IMR-90 (cell line): ENCODE data around the gene SDR39U1. TPM values are rescaled to one million over a fixed set of nuclear protein-coding genes. Genes with fewer than 3 reads are reported as not detected.

ENCODE experiments used
- ATAC-seq: fragments of 200-7000 bp; cut with Tn5 transposase; 2 replicates; pipeline ENCODE4 v1.9.1; 2020; ENCODE audit warnings: low read depth, mild to moderate bottlenecking, moderate library complexity
- BruUV-seq: library from RNA; stranded (reverse); fragments of 400-500 nt; replicated peaks from 2 replicates; lab custom pipeline; 2021; lab: Mats Ljungman, UMichigan
- CTCF ChIA-PET: fragments of 300-600 bp; formaldehyde crosslinking; extraction: SDS; loops from one replicate; lab custom pipeline; 2021; ENCODE audit warnings: antibody characterized with exemption; lab: Yijun Ruan, JAX
- POLR2A ChIA-PET: fragments of 300-600 bp; sonication (Branson Sonifier 250); formaldehyde crosslinking; loops from one replicate; lab custom pipeline; 2022; ENCODE audit warnings: antibody characterized with exemption; ENCODE audit not compliant: unreplicated experiment; lab: Charles Lee
- DNase-seq: peaks from one replicate; pipeline ENCODE4 v3.0.0; 2013
- H2AFZ ChIP-seq: replicated peaks from 2 replicates; pipeline ENCODE3; 2013; ENCODE audit warnings: low read length, mild to moderate bottlenecking; ENCODE audit not compliant: poor library complexity
- H2AK5ac ChIP-seq: 2 replicates; pipeline ENCODE4 v1.6.1; 2013; ENCODE audit warnings: low read depth, low read length, inconsistent platforms
- H2AK9ac ChIP-seq: replicated peaks from 2 replicates; pipeline ENCODE3; 2013; ENCODE audit warnings: mild to moderate bottlenecking, low read depth, low read length, moderate library complexity; ENCODE audit not compliant: poor library complexity
- H2BK120ac ChIP-seq: 2 replicates; pipeline ENCODE4 v1.6.1; 2013; ENCODE audit warnings: low read depth, low read length, inconsistent platforms
- H2BK15ac ChIP-seq: 3 replicates; pipeline ENCODE4 v1.6.1; 2013; ENCODE audit warnings: low read depth, low read length, inconsistent platforms
- H2BK20ac ChIP-seq: 2 replicates; pipeline ENCODE4 v1.6.1; 2013; ENCODE audit warnings: low read depth, mild to moderate bottlenecking, inconsistent platforms, low read length, moderate library complexity
- H2BK5ac ChIP-seq: 2 replicates; pipeline ENCODE4 v1.6.1; 2013; ENCODE audit warnings: mild to moderate bottlenecking, low read depth, low read length, inconsistent platforms; ENCODE audit not compliant: poor library complexity, severe bottlenecking
- H3K14ac ChIP-seq: replicated peaks from 2 replicates; pipeline ENCODE4 v1.6.1; 2013; ENCODE audit warnings: low read depth, low read length, inconsistent platforms
- H3K18ac ChIP-seq: 2 replicates; pipeline ENCODE4 v1.6.1; 2013; ENCODE audit warnings: low read depth, low read length, control low read depth
- H3K23ac ChIP-seq: 2 replicates; pipeline ENCODE4 v1.6.1; 2013; ENCODE audit warnings: low read depth, low read length, inconsistent platforms
- H3K27ac ChIP-seq: 2 replicates; pipeline ENCODE4 v1.5.1; 2013; ENCODE audit warnings: mild to moderate bottlenecking, control low read depth, low read length; ENCODE audit not compliant: insufficient read depth
- H3K27me3 ChIP-seq: 2 replicates; pipeline ENCODE4 v1.6.1; 2013; ENCODE audit warnings: low read length; ENCODE audit not compliant: control insufficient read depth, insufficient read depth
- H3K36me3 ChIP-seq: 2 replicates; pipeline ENCODE4 v1.6.1; 2013; ENCODE audit warnings: low read length, mixed read lengths; ENCODE audit not compliant: control insufficient read depth, insufficient read depth
- H3K4ac ChIP-seq: 2 replicates; pipeline ENCODE4 v1.6.1; 2013; ENCODE audit warnings: low read depth, low read length, inconsistent platforms
- H3K4me1 ChIP-seq: 2 replicates; pipeline ENCODE4 v1.6.1; 2013; ENCODE audit warnings: low read length, mixed read lengths; ENCODE audit not compliant: control insufficient read depth, insufficient read depth
- H3K4me2 ChIP-seq: 2 replicates; pipeline ENCODE4 v1.6.1; 2013; ENCODE audit warnings: low read depth, mild to moderate bottlenecking, control low read depth, low read length, moderate library complexity
- H3K4me3 ChIP-seq: 2 replicates; pipeline ENCODE4 v1.5.1; 2013; ENCODE audit warnings: low read depth, mild to moderate bottlenecking, control low read depth, low read length, moderate library complexity; ENCODE audit not compliant: insufficient read depth
- H3K56ac ChIP-seq: 2 replicates; pipeline ENCODE4 v1.6.1; 2013; ENCODE audit warnings: low read length, inconsistent platforms; ENCODE audit not compliant: insufficient read depth; ENCODE audit errors: extremely low read depth
- H3K79me1 ChIP-seq, 2 experiments: 2 replicates each; pipeline ENCODE4 v1.6.1; 2013; ENCODE audit warnings: low read length in 2 of 2, inconsistent platforms in 1 of 2, low read depth in 1 of 2
- H3K9ac ChIP-seq: 2 replicates; pipeline ENCODE4 v1.6.1; 2013; ENCODE audit warnings: low read depth, low read length, control low read depth
- H3K9me1 ChIP-seq: 2 replicates; pipeline ENCODE4 v1.6.1; 2013; ENCODE audit warnings: low read length, inconsistent platforms; ENCODE audit not compliant: insufficient read depth
- H3K9me3 ChIP-seq: 2 replicates; pipeline ENCODE4 v1.6.1; 2013; ENCODE audit warnings: low read length; ENCODE audit not compliant: control insufficient read depth, insufficient read depth
- H4K20me1 ChIP-seq: 2 replicates; pipeline ENCODE4 v1.6.1; 2013; ENCODE audit warnings: low read length, inconsistent platforms; ENCODE audit not compliant: insufficient read depth
- H4K5ac ChIP-seq: 2 replicates; pipeline ENCODE4 v1.6.1; 2013; ENCODE audit warnings: mild to moderate bottlenecking, low read depth, low read length, control low read depth
- H4K8ac ChIP-seq, 2 experiments: 2 replicates each; pipeline ENCODE4 v1.6.1; 2013; ENCODE audit warnings: low read depth in 2 of 2, low read length in 2 of 2, control low read depth in 1 of 2, inconsistent platforms in 1 of 2
- H4K91ac ChIP-seq: 2 replicates; pipeline ENCODE4 v1.6.1; 2013; ENCODE audit warnings: low read depth, low read length, inconsistent platforms; ENCODE audit not compliant: insufficient read depth
- FOS ChIP-seq: fragments of 150-350 bp; IDR thresholded peaks from 2 replicates; pipeline ENCODE4 v1.6.1; 2016; ENCODE audit warnings: low read depth, low read length
- MAFK ChIP-seq: IDR thresholded peaks from 2 replicates; pipeline ENCODE4 v1.6.1; 2012; ENCODE audit warnings: low read depth, low read length, improper control_type of control experiment
- WGBS, 2 experiments: methylation state at CpG; one replicate each; pipeline versions ENCODE4 v1.1.5 to v1.1.7; 2013; ENCODE audit warnings: missing lambda C conversion rate in 2 of 2; ENCODE audit not compliant: insufficient read length in 1 of 2; ENCODE audit errors: extremely low coverage in 2 of 2; 5-methylcytosine and 5-hydroxymethylcytosine counted together
- dilution Hi-C: fragments of 300-500 bp; cut with HindIII; formaldehyde crosslinking; loops from one replicate; pipeline ENCODE4 v1.14.3; 2018; ENCODE audit warnings: low sequenced_read_pairs; ENCODE audit not compliant: unreplicated experiment
- in situ Hi-C: fragments of 300-500 bp; cut with MboI; formaldehyde crosslinking; loops from 3 replicates; pipeline ENCODE4 v1.14.3; 2019; ENCODE audit warnings: low sequenced_read_pairs, inconsistent platforms, mixed read lengths
- intact Hi-C: fragments of 100-400 bp; cut with micrococcal nuclease; formaldehyde crosslinking; loops from 2 replicates; pipeline ENCODE4 v1.10.0; 2022
- polyA plus RNA-seq, 3 experiments: library from polyadenylated mRNA; depleted of rRNA; stranded (reverse); fragments of >200 nt; gene quantifications; 2 replicates each; pipeline ENCODE4 v1.2.3, GENCODE V29; 2012; ENCODE audit warnings: low replicate concordance in 1 of 3
- total RNA-seq: library from RNA; depleted of rRNA; stranded (reverse); fragments of >200 nt; gene quantifications from 2 replicates; pipeline ENCODE4 v1.2.3, GENCODE V29; 2012

Gene SDR39U1
- total and polyA plus RNA-seq, 2 of the 4 experiments (the other 2 are of a cell fraction): 7.5 to 46.3 TPM

GRCh38 chr14:24395609-24396582, 46.7 kb downstream of the SDR39U1 start:
- H3K9me3 ChIP-seq: no peaks in the 10 kb centered on the region
- H4K8ac ChIP-seq: peak overlapping the region; percentile 48 to 57; a peak in 2 of 4 replicates
- dilution Hi-C loops (no loop called here), intact Hi-C loops (no loop called here), in situ Hi-C loops (no loop called here)
- no peak overlapping the region for H3K4me3 ChIP-seq
- no peak overlapping the region for H2BK15ac ChIP-seq
- no peak overlapping the region for H3K4me2 ChIP-seq
- H3K9me1 ChIP-seq: peaks cover 2% of the 10 kb centered on the region; the same call in 1 of the 2 replicates
- H4K91ac ChIP-seq: peak overlapping the region; percentile 15; the same call in 1 of the 2 replicates
- peak overlapping the region; percentile 35; the same call in 1 of the 2 replicates for H3K23ac ChIP-seq
- H3K27me3 ChIP-seq: no peaks in the 10 kb centered on the region
- no peak overlapping the region for H2BK120ac ChIP-seq
- no peak overlapping the region for H2AK9ac ChIP-seq
- no peaks in the 10 kb centered on the region for H3K36me3 ChIP-seq
- peaks cover 0 to 8% of the 10 kb centered on the region in 2 experiments; a peak in 1 of 4 replicates for H3K79me1 ChIP-seq
- ATAC-seq (no peak), DNase-seq (no peak)
- ChIA-PET POLR2A (no interaction called here), CTCF (no interaction called here)
- no peaks in the 10 kb centered on the region for H4K20me1 ChIP-seq
- H3K4me1 ChIP-seq: peaks cover 16% of the 10 kb centered on the region
- H3K56ac ChIP-seq: no peak overlapping the region
- H3K4ac ChIP-seq: no peak overlapping the region; the same call in 1 of the 2 replicates
- H3K9ac ChIP-seq: no peak overlapping the region
- H2BK20ac ChIP-seq: peak overlapping the region; percentile 26; the same call in 1 of the 2 replicates
- H4K5ac ChIP-seq: peak overlapping the region; percentile 35; the same call in 1 of the 2 replicates
- 0 out of 2 replicates have a peak overlapping the region, but pooled peaks have one; percentile 4 for H2AK5ac ChIP-seq
- no peak overlapping the region for H3K27ac ChIP-seq
- no peak overlapping the region for H3K14ac ChIP-seq
- peak overlapping the region; percentile 24; the same call in 1 of the 2 replicates for H3K18ac ChIP-seq
- H2BK5ac ChIP-seq: peak overlapping the region; percentile 46
- no peak for TF ChIP-seq FOS
- TF ChIP-seq MAFK: peak; percentile 32; the same call in 1 of the 2 replicates
- no TSS peak for BruUV-seq
- peak overlapping the region; percentile 62 for H2AFZ ChIP-seq
- WGBS, 2 experiments: 100% methylated on average over 2 of the region's 8 CpGs; no CpG with 5 or more reads in 1 of the 2 experiments
